HG02852 (cell line): ENCODE measurements around the gene KRT20.
"Not testable (repeated sequence)": the region's sequence is repeated elsewhere in the genome, so short reads cannot be mapped to it uniquely, and the experiment has no call there.

Experiments used
- ATAC-seq: cut with Tn5 transposase; IDR thresholded peaks from one replicate; pipeline ENCODE4 v1.9.1; 2021; ENCODE audit warnings: mild to moderate bottlenecking, moderate library complexity; ENCODE audit not compliant: unreplicated experiment

The KRT20 gene

GRCh38 chr17:40884708-40885512 lies at the start of gene KRT20:
Gene KRT20, minus strand, starts transcription at chr17:40885242. Its CDS starts 57 bp downstream, at chr17:40885185.
- ATAC-seq: no peak

GRCh38 chr17:40932608-40933007 lies 47.6 kb upstream of the KRT20 start:
- ATAC-seq: no peak

GRCh38 chr17:40931311-40931710 lies 46.3 kb upstream of the KRT20 start:
- no peak for ATAC-seq

GRCh38 chr17:40926341-40926740 lies 41.3 kb upstream of the KRT20 start:
- no peak for ATAC-seq

GRCh38 chr17:40922239-40922638 lies 37.2 kb upstream of the KRT20 start:
- no peak for ATAC-seq

GRCh38 chr17:40921026-40921425 lies 36.0 kb upstream of the KRT20 start:
- ATAC-seq: no peak

- not testable (repeated sequence) for ATAC-seq
Measured at GRCh38 chr17:40917116-40917515, 32.1 kb upstream of the KRT20 start.

GRCh38 chr17:40916366-40916765 lies 31.3 kb upstream of the KRT20 start:
- no peak for ATAC-seq

- peak; percentile 55 for ATAC-seq
Measured at GRCh38 chr17:40915721-40916256, 30.7 kb upstream of the KRT20 start.

- ATAC-seq: peak; percentile 70
Measured at GRCh38 chr17:40915199-40915661, 30.2 kb upstream of the KRT20 start.

- ATAC-seq: no peak
Measured at GRCh38 chr17:40914075-40914855, 29.2 kb upstream of the KRT20 start.

- no peak for ATAC-seq
Measured at GRCh38 chr17:40912486-40913210, 27.6 kb upstream of the KRT20 start.

- ATAC-seq: no peak
Measured at GRCh38 chr17:40910441-40910841, 25.4 kb upstream of the KRT20 start.

GRCh38 chr17:40909755-40910154 lies 24.7 kb upstream of the KRT20 start:
- no peak for ATAC-seq

GRCh38 chr17:40909351-40909750 lies 24.3 kb upstream of the KRT20 start:
- no peak for ATAC-seq

- ATAC-seq: no peak
Measured at GRCh38 chr17:40906613-40907012, 21.6 kb upstream of the KRT20 start.

- no peak for ATAC-seq
Measured at GRCh38 chr17:40905370-40905769, 20.3 kb upstream of the KRT20 start.

- no peak for ATAC-seq
Measured at GRCh38 chr17:40903129-40903847, 18.2 kb upstream of the KRT20 start.

- ATAC-seq: no peak
Measured at GRCh38 chr17:40902498-40902897, 17.5 kb upstream of the KRT20 start.

GRCh38 chr17:40901981-40902474 lies 17.0 kb upstream of the KRT20 start:
- ATAC-seq: no peak
